K562 (cell line): ENCODE measurements around the gene TANC1. TPM values are rescaled to one million over a fixed set of nuclear protein-coding genes. Genes with fewer than 3 reads are reported as not detected.
A peak's percentile ranks its signal among the peaks of the same experiment; 100 is the strongest.

Source experiments
- ATAC-seq: fragments of 200-7000 bp; cut with Tn5 transposase; 3 replicates; pipeline ENCODE4 v1.9.1; 2020; ENCODE audit warnings: moderate library complexity
- BruUV-seq: library from RNA; stranded (reverse); fragments of 400-500 nt; replicated peaks from 2 replicates; lab custom pipeline; 2021; lab: Mats Ljungman, UMichigan
- CTCF ChIA-PET: fragments of 300-600 bp; formaldehyde crosslinking; extraction: SDS; loops from one replicate; lab custom pipeline; 2021; ENCODE audit warnings: low intra/inter-chr PET ratio; lab: Yijun Ruan, JAX
- POLR2A ChIA-PET: fragments of 300-600, 350-650 bp; sonication (Branson Sonifier 250); formaldehyde crosslinking; extraction: SDS; loops from one replicate; lab custom pipeline; 2021; ENCODE audit warnings: antibody characterized with exemption, inconsistent platforms; lab: Yijun Ruan, JAX
- DNase-seq, 4 experiments: peaks; one replicate each; pipeline versions ENCODE4 v3.0.0 to v3.0.0-alpha.2; 2011 to 2018; ENCODE audit warnings: low spot score in 3 of 4, mixed read lengths in 3 of 4; ENCODE audit errors: extremely low read depth in 1 of 4
- FAIRE-seq: peaks from 2 replicates; lab custom pipeline; 2011; peaks lifted over from hg19 to GRCh38; lab: Jason Lieb, UNC
- H2AFZ ChIP-seq: 2 replicates; pipeline ENCODE4 v1.6.0; 2011; ENCODE audit warnings: low read depth, low read length, control low read depth, inconsistent platforms
- H3K27ac ChIP-seq: fragments of 200-600 bp; 3 replicates; pipeline ENCODE4 v1.8.0; 2011; ENCODE audit warnings: low read depth, mild to moderate bottlenecking, control low read depth, inconsistent platforms, low read length, moderate library complexity, mixed read lengths; ENCODE audit errors: extremely low read depth
- H3K27me3 ChIP-seq, 2 experiments: fragments of 300-600 bp in 1 of 2; 2 replicates in 1 of 2; 3 replicates in 1 of 2; pipeline versions ENCODE4 v1.6.0 to v1.8.0; 2011; ENCODE audit warnings: inconsistent platforms in 2 of 2, low read length in 2 of 2, mild to moderate bottlenecking in 1 of 2, mixed read lengths in 1 of 2, moderate library complexity in 1 of 2; ENCODE audit not compliant: control insufficient read depth in 2 of 2, insufficient read depth in 2 of 2
- H3K36me3 ChIP-seq: fragments of 300-600 bp; 3 replicates; pipeline ENCODE4 v1.8.0; 2011; ENCODE audit warnings: mild to moderate bottlenecking, low read length, inconsistent platforms; ENCODE audit not compliant: control insufficient read depth, insufficient read depth
- H3K4me1 ChIP-seq, 2 experiments: fragments of 200-600 bp in 1 of 2; replicated peaks in 1 of 2; 2 replicates in 1 of 2; 3 replicates in 1 of 2; pipeline versions ENCODE4 v1.5.1 to v1.8.0; 2011; ENCODE audit warnings: inconsistent platforms in 2 of 2, low read length in 2 of 2, mild to moderate bottlenecking in 1 of 2, mixed read lengths in 1 of 2, moderate library complexity in 1 of 2; ENCODE audit not compliant: control insufficient read depth in 2 of 2, insufficient read depth in 2 of 2
- H3K4me2 ChIP-seq: 2 replicates; pipeline ENCODE4 v1.6.1; 2011; ENCODE audit warnings: low read length, control low read depth, inconsistent platforms, mixed read lengths; ENCODE audit not compliant: insufficient read depth
- H3K4me3 ChIP-seq: fragments of 200-600 bp; sonication (generic), shearing (Covaris generic); 2 replicates; pipeline ENCODE4 v1.5.1; 2016; ENCODE audit warnings: control low read depth, inconsistent platforms
- H3K79me2 ChIP-seq: fragments of 200-600 bp; 3 replicates; pipeline ENCODE4 v1.8.0; 2011; ENCODE audit warnings: low read length, inconsistent platforms; ENCODE audit not compliant: control insufficient read depth, insufficient read depth
- H3K9ac ChIP-seq, 2 experiments: 2 replicates each; pipeline versions ENCODE4 v1.6.0 to v1.6.1; 2011; ENCODE audit warnings: low read depth in 2 of 2, low read length in 2 of 2, control low read depth in 1 of 2, inconsistent platforms in 1 of 2, mild to moderate bottlenecking in 1 of 2, mixed read lengths in 1 of 2; ENCODE audit not compliant: insufficient read depth in 1 of 2
- H3K9me1 ChIP-seq: one replicate; pipeline ENCODE4 v1.6.0; 2011; ENCODE audit warnings: inconsistent platforms, mild to moderate bottlenecking, low read length, moderate library complexity; ENCODE audit not compliant: control insufficient read depth, insufficient read depth
- H3K9me3 ChIP-seq: replicated peaks from 2 replicates; pipeline ENCODE4 v1.5.1; 2011; ENCODE audit warnings: low read depth, low read length, inconsistent platforms; ENCODE audit not compliant: control insufficient read depth, insufficient read depth
- H4K20me1 ChIP-seq: replicated peaks from 2 replicates; pipeline ENCODE4 v1.6.1; 2011; ENCODE audit warnings: low read length, inconsistent platforms, mixed read lengths; ENCODE audit not compliant: control insufficient read depth, insufficient read depth
- ATF3 ChIP-seq, 2 experiments: fragments of 450-650 bp in 1 of 2; sonication (generic) in 1 of 2; formaldehyde crosslinking in 1 of 2; IDR thresholded peaks in 1 of 2; conservative IDR thresholded peaks in 1 of 2; 2 replicates each; pipeline versions ENCODE4 v1.6.1 to v1.8.1; 2016 to 2023; ENCODE audit warnings: mild to moderate bottlenecking in 2 of 2, moderate library complexity in 2 of 2, inconsistent platforms in 1 of 2, missing genetic modification reagents in 1 of 2
- FOSL1 ChIP-seq: fragments of 200-800 bp; sonication (Bioruptor generic); conservative IDR thresholded peaks from 2 replicates; pipeline ENCODE4 v1.6.1; 2016; ENCODE audit warnings: missing genetic modification characterization, missing compliant biosample characterization
- JUND ChIP-seq, 2 experiments: IDR thresholded peaks; 2 replicates in 1 of 2; 3 replicates in 1 of 2; pipeline ENCODE4 v1.6.1; 2011; ENCODE audit warnings: borderline replicate concordance in 2 of 2, low read depth in 2 of 2, low read length in 2 of 2, improper control_type of control experiment in 1 of 2, missing biosample characterization in 1 of 2, missing genetic modification characterization in 1 of 2, missing genetic modification reagents in 1 of 2
- PHF21A ChIP-seq: fragments of 450-650 bp; IDR thresholded peaks from 2 replicates; pipeline ENCODE4 v1.6.1; 2017; ENCODE audit warnings: low read depth, borderline replicate concordance
- STAT5B ChIP-seq: fragments of 250-450 bp; sonication (Bioruptor Pico); IDR thresholded peaks from 2 replicates; pipeline ENCODE4 v1.8.0; 2021; ENCODE audit warnings: mild to moderate bottlenecking, inconsistent platforms
- WGBS: fragments of 100-300 bp; shearing (Covaris generic); methylation state at CpG from one replicate; pipeline ENCODE4 v1.1.6; 2016; ENCODE audit warnings: low coverage, mixed read lengths; ENCODE audit not compliant: insufficient coverage; ENCODE audit errors: missing lambda C conversion rate; 5-methylcytosine and 5-hydroxymethylcytosine counted together
- in situ Hi-C: fragments of 300-500 bp; cut with MboI; formaldehyde crosslinking; loops from 4 replicates; pipeline ENCODE4 v1.15.0; 2018; ENCODE audit warnings: inconsistent platforms, mixed read lengths
- intact Hi-C: fragments of 100-400 bp; cut with micrococcal nuclease; formaldehyde crosslinking; loops from 2 replicates; pipeline ENCODE4 v1.14.2; 2022
- polyA plus RNA-seq, 8 experiments: library from polyadenylated mRNA; depleted of rRNA in 4 of 8; stranded (reverse) in 5 of 8; unstranded in 3 of 8; fragments of >200 nt; fragmentation: Nextera tagmentation in 2 of 8; fragmentation: Illumina TruSeq in 1 of 8; extraction: Ambion mirVana in 2 of 8; extraction: Trizol in 1 of 8; gene quantifications; 2 replicates each; pipeline versions ENCODE4 v1.2.1 to v1.2.3, GENCODE V29; 2011 to 2014; ENCODE audit warnings: inconsistent platforms in 1 of 8, missing spikeins in 1 of 8
- total RNA-seq, 7 experiments: library from RNA; depleted of rRNA in 6 of 7; stranded (reverse); fragments of >200 nt in 6 of 7; fragmentation: Illumina TruSeq in 2 of 7; extraction: Trizol in 2 of 7; gene quantifications; 2 replicates each; pipeline versions ENCODE4 v1.2.1 to v1.2.3, GENCODE V29; 2011 to 2021; ENCODE audit warnings: low replicate concordance in 1 of 7

TANC1 gene
- total and polyA plus RNA-seq, 9 of the 15 experiments (the other 6 are each of a cell fraction or from before 2014, with no cell fraction given), result under 0.01 to 0.20 (median 0.07) TPM; not detected in 1

- H2AFZ ChIP-seq, result no peak overlapping the region
- no peak overlapping the region for H3K4me3 ChIP-seq
- FAIRE-seq, result no peak
- no peaks in the 10 kb centered on the region for H3K9me1 ChIP-seq
- no peak overlapping the region for H3K4me2 ChIP-seq
- peaks cover 0 to 4% of the 10 kb centered on the region in 2 experiments; a peak in 1 of 5 replicates for H3K4me1 ChIP-seq
- no peak overlapping the region for H3K27ac ChIP-seq
- no peak overlapping the region for H3K9ac ChIP-seq
- WGBS, result 0% methylated on average over 3 of the region's 8 CpGs
- DNase-seq, result peak in 1 of 4 experiments; percentile 5
- ATAC-seq, result no peak
- CTCF ChIA-PET, result no interaction called here
- no peaks in the 10 kb centered on the region for H3K79me2 ChIP-seq
- POLR2A ChIA-PET, result no interaction called here
- no peaks in the 10 kb centered on the region for H3K9me3 ChIP-seq
- peak; percentile 52 for TF ChIP-seq FOSL1 (tag)
- TF ChIP-seq STAT5B (CRISPR knock-in tag), result no peak
- peak; percentile 32; the same call in 1 of the 2 replicates for TF ChIP-seq JUND (IDR thresholded peaks at IDR 0.05; ENCODE audit: borderline replicate concordance, low read depth, low read length)
- TF ChIP-seq JUND (tag; IDR thresholded peaks at IDR 0.05; ENCODE audit: borderline replicate concordance, low read depth, low read length), result no peak
- TF ChIP-seq PHF21A, result no peak
- TF ChIP-seq ATF3 (IDR thresholded peaks at IDR 0.05), result no peak
- no peak for TF ChIP-seq ATF3 (CRISPR knock-in tag; conservative IDR thresholded peaks at IDR 0.05)
- no peaks in the 10 kb centered on the region for H4K20me1 ChIP-seq
- in situ Hi-C loops, result no loop called here
- BruUV-seq, result no TSS peak
- H3K27me3 ChIP-seq, result peaks cover 0 to 6% of the 10 kb centered on the region in 2 experiments; a peak in 1 of 5 replicates
- no peaks in the 10 kb centered on the region for H3K36me3 ChIP-seq
- intact Hi-C loops, result no loop called here
These were observed 41.9 kb upstream of the TANC1 start for GRCh38 chr2:158926478-158926948.
